HG03045 (cell line): ENCODE data around the gene CORO6.

Experiments used
- ATAC-seq: cut with Tn5 transposase; IDR thresholded peaks from one replicate; pipeline ENCODE4 v1.9.1; 2021; ENCODE audit warnings: mild to moderate bottlenecking, moderate library complexity; ENCODE audit not compliant: unreplicated experiment

The CORO6 gene

GRCh38 chr17:29613856-29614255 is 8.9 kb downstream of the CORO6 start:
- no peak for ATAC-seq

GRCh38 chr17:29613352-29613837 is 9.3 kb downstream of the CORO6 start:
- ATAC-seq: no peak

- no peak for ATAC-seq
Measured at GRCh38 chr17:29612404-29613280, 10.1 kb downstream of the CORO6 start.

GRCh38 chr17:29612094-29612403 is 10.7 kb downstream of the CORO6 start:
- ATAC-seq: no peak

- ATAC-seq: no peak
Measured at GRCh38 chr17:29611351-29612093, 11.2 kb downstream of the CORO6 start.

- no peak for ATAC-seq
Measured at GRCh38 chr17:29610395-29610794, 12.3 kb downstream of the CORO6 start.

GRCh38 chr17:29608986-29609385 is 13.7 kb downstream of the CORO6 start:
- no peak for ATAC-seq

- no peak for ATAC-seq
Measured at GRCh38 chr17:29607557-29608195, 15.0 kb downstream of the CORO6 start.

GRCh38 chr17:29603109-29603674 is 19.5 kb downstream of the CORO6 start:
- ATAC-seq: no peak

GRCh38 chr17:29597361-29598172 is 25.1 kb downstream of the CORO6 start:
- no peak for ATAC-seq

GRCh38 chr17:29596811-29597210 is 25.9 kb downstream of the CORO6 start:
- ATAC-seq: no peak

- ATAC-seq: no peak
Measured at GRCh38 chr17:29595943-29596774, 26.6 kb downstream of the CORO6 start.

- ATAC-seq: no peak
Measured at GRCh38 chr17:29595107-29595942, 27.4 kb downstream of the CORO6 start.

GRCh38 chr17:29594519-29595090 is 28.1 kb downstream of the CORO6 start:
- ATAC-seq: no peak

- no peak for ATAC-seq
Measured at GRCh38 chr17:29593591-29594518, 28.9 kb downstream of the CORO6 start.

- ATAC-seq: no peak
Measured at GRCh38 chr17:29592850-29593551, 29.7 kb downstream of the CORO6 start, which contains the start of gene ANKRD13B. ANKRD13B (plus strand) TSS chr17:29593132; CDS start chr17:29593622, 490 bp downstream.
